IMR-90 (cell line): Measurements from ENCODE around the gene BAZ2A. TPM values are rescaled to one million over a fixed set of nuclear protein-coding genes. Genes with fewer than 3 reads are reported as not detected.

ENCODE experiments used
- ATAC-seq: fragments of 200-7000 bp; cut with Tn5 transposase; 2 replicates; pipeline ENCODE4 v1.9.1; 2020; ENCODE audit warnings: low read depth, mild to moderate bottlenecking, moderate library complexity
- BruUV-seq: library from RNA; stranded (reverse); fragments of 400-500 nt; replicated peaks from 2 replicates; lab custom pipeline; 2021; lab: Mats Ljungman, UMichigan
- CTCF ChIA-PET: fragments of 300-600 bp; formaldehyde crosslinking; extraction: SDS; loops from one replicate; lab custom pipeline; 2021; ENCODE audit warnings: antibody characterized with exemption; lab: Yijun Ruan, JAX
- POLR2A ChIA-PET: fragments of 300-600 bp; sonication (Branson Sonifier 250); formaldehyde crosslinking; loops from one replicate; lab custom pipeline; 2022; ENCODE audit warnings: antibody characterized with exemption; ENCODE audit not compliant: unreplicated experiment; lab: Charles Lee
- DNase-seq: peaks from one replicate; pipeline ENCODE4 v3.0.0; 2013
- H2AFZ ChIP-seq: replicated peaks from 2 replicates; pipeline ENCODE3; 2013; ENCODE audit warnings: low read length, mild to moderate bottlenecking; ENCODE audit not compliant: poor library complexity
- H2AK5ac ChIP-seq: 2 replicates; pipeline ENCODE4 v1.6.1; 2013; ENCODE audit warnings: low read depth, low read length, inconsistent platforms
- H2AK9ac ChIP-seq: replicated peaks from 2 replicates; pipeline ENCODE3; 2013; ENCODE audit warnings: mild to moderate bottlenecking, low read depth, low read length, moderate library complexity; ENCODE audit not compliant: poor library complexity
- H2BK120ac ChIP-seq: 2 replicates; pipeline ENCODE4 v1.6.1; 2013; ENCODE audit warnings: low read depth, low read length, inconsistent platforms
- H2BK15ac ChIP-seq: 3 replicates; pipeline ENCODE4 v1.6.1; 2013; ENCODE audit warnings: low read depth, low read length, inconsistent platforms
- H2BK20ac ChIP-seq: 2 replicates; pipeline ENCODE4 v1.6.1; 2013; ENCODE audit warnings: low read depth, mild to moderate bottlenecking, inconsistent platforms, low read length, moderate library complexity
- H2BK5ac ChIP-seq: 2 replicates; pipeline ENCODE4 v1.6.1; 2013; ENCODE audit warnings: mild to moderate bottlenecking, low read depth, low read length, inconsistent platforms; ENCODE audit not compliant: poor library complexity, severe bottlenecking
- H3K14ac ChIP-seq: replicated peaks from 2 replicates; pipeline ENCODE4 v1.6.1; 2013; ENCODE audit warnings: low read depth, low read length, inconsistent platforms
- H3K18ac ChIP-seq: 2 replicates; pipeline ENCODE4 v1.6.1; 2013; ENCODE audit warnings: low read depth, low read length, control low read depth
- H3K23ac ChIP-seq: 2 replicates; pipeline ENCODE4 v1.6.1; 2013; ENCODE audit warnings: low read depth, low read length, inconsistent platforms
- H3K27ac ChIP-seq: 2 replicates; pipeline ENCODE4 v1.5.1; 2013; ENCODE audit warnings: mild to moderate bottlenecking, control low read depth, low read length; ENCODE audit not compliant: insufficient read depth
- H3K27me3 ChIP-seq: 2 replicates; pipeline ENCODE4 v1.6.1; 2013; ENCODE audit warnings: low read length; ENCODE audit not compliant: control insufficient read depth, insufficient read depth
- H3K36me3 ChIP-seq: 2 replicates; pipeline ENCODE4 v1.6.1; 2013; ENCODE audit warnings: low read length, mixed read lengths; ENCODE audit not compliant: control insufficient read depth, insufficient read depth
- H3K4ac ChIP-seq: 2 replicates; pipeline ENCODE4 v1.6.1; 2013; ENCODE audit warnings: low read depth, low read length, inconsistent platforms
- H3K4me1 ChIP-seq: 2 replicates; pipeline ENCODE4 v1.6.1; 2013; ENCODE audit warnings: low read length, mixed read lengths; ENCODE audit not compliant: control insufficient read depth, insufficient read depth
- H3K4me2 ChIP-seq: 2 replicates; pipeline ENCODE4 v1.6.1; 2013; ENCODE audit warnings: low read depth, mild to moderate bottlenecking, control low read depth, low read length, moderate library complexity
- H3K4me3 ChIP-seq: 2 replicates; pipeline ENCODE4 v1.5.1; 2013; ENCODE audit warnings: low read depth, mild to moderate bottlenecking, control low read depth, low read length, moderate library complexity; ENCODE audit not compliant: insufficient read depth
- H3K56ac ChIP-seq: 2 replicates; pipeline ENCODE4 v1.6.1; 2013; ENCODE audit warnings: low read length, inconsistent platforms; ENCODE audit not compliant: insufficient read depth; ENCODE audit errors: extremely low read depth
- H3K79me1 ChIP-seq, 2 experiments: 2 replicates each; pipeline ENCODE4 v1.6.1; 2013; ENCODE audit warnings: low read length in 2 of 2, inconsistent platforms in 1 of 2, low read depth in 1 of 2
- H3K9ac ChIP-seq: 2 replicates; pipeline ENCODE4 v1.6.1; 2013; ENCODE audit warnings: low read depth, low read length, control low read depth
- H3K9me1 ChIP-seq: 2 replicates; pipeline ENCODE4 v1.6.1; 2013; ENCODE audit warnings: low read length, inconsistent platforms; ENCODE audit not compliant: insufficient read depth
- H3K9me3 ChIP-seq: 2 replicates; pipeline ENCODE4 v1.6.1; 2013; ENCODE audit warnings: low read length; ENCODE audit not compliant: control insufficient read depth, insufficient read depth
- H4K20me1 ChIP-seq: 2 replicates; pipeline ENCODE4 v1.6.1; 2013; ENCODE audit warnings: low read length, inconsistent platforms; ENCODE audit not compliant: insufficient read depth
- H4K5ac ChIP-seq: 2 replicates; pipeline ENCODE4 v1.6.1; 2013; ENCODE audit warnings: mild to moderate bottlenecking, low read depth, low read length, control low read depth
- H4K8ac ChIP-seq, 2 experiments: 2 replicates each; pipeline ENCODE4 v1.6.1; 2013; ENCODE audit warnings: low read depth in 2 of 2, low read length in 2 of 2, control low read depth in 1 of 2, inconsistent platforms in 1 of 2
- H4K91ac ChIP-seq: 2 replicates; pipeline ENCODE4 v1.6.1; 2013; ENCODE audit warnings: low read depth, low read length, inconsistent platforms; ENCODE audit not compliant: insufficient read depth
- MXI1 ChIP-seq: IDR thresholded peaks from 2 replicates; pipeline ENCODE4 v1.6.1; 2012; ENCODE audit warnings: low read depth, mild to moderate bottlenecking, low read length, moderate library complexity, borderline replicate concordance
- RCOR1 ChIP-seq: IDR thresholded peaks from 2 replicates; pipeline ENCODE4 v1.6.1; 2012; ENCODE audit warnings: mild to moderate bottlenecking, low read length, improper control_type of control experiment; ENCODE audit not compliant: insufficient replicate concordance
- WGBS, 2 experiments: methylation state at CpG; one replicate each; pipeline versions ENCODE4 v1.1.5 to v1.1.7; 2013; ENCODE audit warnings: missing lambda C conversion rate in 2 of 2; ENCODE audit not compliant: insufficient read length in 1 of 2; ENCODE audit errors: extremely low coverage in 2 of 2; 5-methylcytosine and 5-hydroxymethylcytosine counted together
- dilution Hi-C: fragments of 300-500 bp; cut with HindIII; formaldehyde crosslinking; loops from one replicate; pipeline ENCODE4 v1.14.3; 2018; ENCODE audit warnings: low sequenced_read_pairs; ENCODE audit not compliant: unreplicated experiment
- in situ Hi-C: fragments of 300-500 bp; cut with MboI; formaldehyde crosslinking; loops from 3 replicates; pipeline ENCODE4 v1.14.3; 2019; ENCODE audit warnings: low sequenced_read_pairs, inconsistent platforms, mixed read lengths
- intact Hi-C: fragments of 100-400 bp; cut with micrococcal nuclease; formaldehyde crosslinking; loops from 2 replicates; pipeline ENCODE4 v1.10.0; 2022
- polyA plus RNA-seq, 3 experiments: library from polyadenylated mRNA; depleted of rRNA; stranded (reverse); fragments of >200 nt; gene quantifications; 2 replicates each; pipeline ENCODE4 v1.2.3, GENCODE V29; 2012; ENCODE audit warnings: low replicate concordance in 1 of 3
- total RNA-seq: library from RNA; depleted of rRNA; stranded (reverse); fragments of >200 nt; gene quantifications from 2 replicates; pipeline ENCODE4 v1.2.3, GENCODE V29; 2012

Gene BAZ2A
- total and polyA plus RNA-seq, 2 of the 4 experiments (the other 2 are of a cell fraction) = 15.4 to 42.8 TPM

- DNase-seq (peak; percentile 74), ATAC-seq (peak; percentile 11; the same call in 1 of the 2 replicates)
- H3K18ac ChIP-seq = peak overlapping the region; percentile 40
- peak overlapping the region in 1 of 2 experiments; percentile 64; a peak in 2 of 4 replicates for H4K8ac ChIP-seq
- peaks cover 19% of the 10 kb centered on the region for H3K9me1 ChIP-seq
- CTCF ChIA-PET = interaction anchor here (0.6 to 2.2 kb wide), 3 partner anchors 8 to 373 kb away, joined by 4 to 16 read pairs (median 7); no protein-coding TSS in a partner anchor
- peak overlapping the region; percentile 90 for H3K9ac ChIP-seq
- H2BK15ac ChIP-seq = no peak overlapping the region
- dilution Hi-C loops = no loop called here
- peak overlapping the region; percentile 91 for H3K4me3 ChIP-seq
- peaks cover 14% of the 10 kb centered on the region for H3K4me1 ChIP-seq
- peak overlapping the region; percentile 79 for H2AFZ ChIP-seq
- peak overlapping the region; percentile 55 for H2BK120ac ChIP-seq
- peak overlapping the region; percentile 86 for H3K4ac ChIP-seq
- H2AK9ac ChIP-seq = peak overlapping the region; percentile 99
- H3K27ac ChIP-seq = peak overlapping the region; percentile 88
- H4K5ac ChIP-seq = peak overlapping the region; percentile 59
- POLR2A ChIA-PET = interaction anchor here (0.5 to 2.0 kb wide), 6 partner anchors 8 to 380 kb away, joined by 3 to 6 read pairs (median 4); partner anchors contain the start of gene NACA
- peaks cover 84% of the 10 kb centered on the region for H4K20me1 ChIP-seq
- 0 out of 2 replicates have a peak overlapping the region, but pooled peaks have one; percentile 8 for H2BK20ac ChIP-seq
- H3K4me2 ChIP-seq = peak overlapping the region; percentile 100
- BruUV-seq = no TSS peak
- intact Hi-C loops = loop anchor here (2.0 kb wide), 1 partner anchor 96 kb away; the partner anchor contains the start of gene NACA
- H3K56ac ChIP-seq = peak overlapping the region; percentile 76
- no peaks in the 10 kb centered on the region for H3K27me3 ChIP-seq
- peak overlapping the region; percentile 89 for H3K14ac ChIP-seq
- no peaks in the 10 kb centered on the region for H3K9me3 ChIP-seq
- peak overlapping the region; percentile 55 for H2AK5ac ChIP-seq
- H4K91ac ChIP-seq = peak overlapping the region; percentile 67
- WGBS, 2 experiments = 0% methylated on average over 4 of the region's 18 CpGs; no CpG with 5 or more reads in 1 of the 2 experiments
- peaks cover 11 to 70% of the 10 kb centered on the region in 2 experiments; a peak in 3 of 4 replicates for H3K79me1 ChIP-seq
- peak overlapping the region; percentile 71 for H2BK5ac ChIP-seq
- peak overlapping the region; percentile 95 for H3K23ac ChIP-seq
- no peak for TF ChIP-seq RCOR1
- TF ChIP-seq MXI1 = peak; percentile 90
- in situ Hi-C loops = no loop called here
- 0 out of 2 replicates have a peak, but pooled peaks cover 7% of the 10 kb centered on the region for H3K36me3 ChIP-seq
Measured at GRCh38 chr12:56628671-56629458, 1.3 kb downstream of the BAZ2A start.
